B cell (primary cell): ENCODE measurements around the gene CPED1. TPM values are rescaled to one million over a fixed set of nuclear protein-coding genes. Genes with fewer than 3 reads are reported as not detected.

ENCODE experiments used
- ATAC-seq: fragments of 200-7000 bp; cut with Tn5 transposase; one replicate; pipeline ENCODE4 v1.10.0; 2021; ENCODE audit warnings: low read depth, mild to moderate bottlenecking, moderate number of reproducible peaks, moderate library complexity
- CTCF ChIA-PET: fragments of 350-600 bp; sonication (Branson Sonifier 250); formaldehyde crosslinking; loops from one replicate; lab custom pipeline; 2021; ENCODE audit warnings: antibody characterized with exemption, inconsistent platforms; lab: Charles Lee
- POLR2A ChIA-PET: fragments of 350-600 bp; sonication (Branson Sonifier 250); formaldehyde crosslinking; loops from one replicate; lab custom pipeline; 2021; ENCODE audit warnings: antibody characterized with exemption; lab: Charles Lee
- DNase-seq: peaks from one replicate; pipeline ENCODE4 v3.0.0; 2013
- H2AFZ ChIP-seq: 2 replicates; pipeline ENCODE4 v1.6.1; 2012; ENCODE audit warnings: mild to moderate bottlenecking, low read depth, low read length; ENCODE audit not compliant: insufficient read depth, poor library complexity, severe bottlenecking
- H3K27ac ChIP-seq, 2 donors: 1 replicate in 1 of 2; 2 replicates in 1 of 2; pipeline ENCODE4 v1.5.1; 2012 to 2013; ENCODE audit warnings: low read length in 2 of 2, mild to moderate bottlenecking in 2 of 2, moderate library complexity in 1 of 2
- H3K27me3 ChIP-seq, 4 experiments: fragments of 200-600 bp in 1 of 4; sonication (generic) in 1 of 4; replicated peaks in 1 of 4; 1 replicate in 2 of 4; 2 replicates in 2 of 4; pipeline versions ENCODE4 v1.6.1 to v1.7.0; 2013 to 2016; ENCODE audit warnings: low read length in 3 of 4, mild to moderate bottlenecking in 2 of 4, mixed read lengths in 1 of 4, moderate library complexity in 1 of 4; ENCODE audit not compliant: insufficient read depth in 4 of 4, control insufficient read depth in 3 of 4; ENCODE audit errors: control extremely low read depth in 1 of 4
- H3K36me3 ChIP-seq, 2 experiments: replicated peaks in 1 of 2; 1 replicate in 1 of 2; 2 replicates in 1 of 2; pipeline versions ENCODE4 v1.6.1 to v1.7.1; 2013; ENCODE audit warnings: low read length in 1 of 2; ENCODE audit not compliant: insufficient read depth in 2 of 2, control insufficient read depth in 1 of 2; ENCODE audit errors: control extremely low read depth in 1 of 2, extremely low read depth in 1 of 2
- H3K4me1 ChIP-seq, 2 donors: fragments of 200-600 bp in 1 of 2; sonication (generic) in 1 of 2; 1 replicate in 1 of 2; 2 replicates in 1 of 2; pipeline versions ENCODE4 v1.5.1 to v1.6.1; 2013 to 2017; ENCODE audit warnings: low read length in 2 of 2; ENCODE audit not compliant: control insufficient read depth in 2 of 2, insufficient read depth in 2 of 2
- H3K4me2 ChIP-seq: replicated peaks from 2 replicates; pipeline ENCODE3; 2012; ENCODE audit warnings: mild to moderate bottlenecking, low read depth, low read length; ENCODE audit not compliant: poor library complexity, severe bottlenecking
- H3K4me3 ChIP-seq, 5 experiments: fragments of 200-600 bp in 1 of 5; sonication (generic) in 1 of 5; 1 replicate in 3 of 5; 2 replicates in 2 of 5; pipeline versions ENCODE4 v1.5.1 to v1.7.0; 2011 to 2016; ENCODE audit warnings: low read length in 4 of 5, mild to moderate bottlenecking in 4 of 5, low read depth in 2 of 5, control low read depth in 1 of 5, moderate library complexity in 1 of 5; ENCODE audit not compliant: insufficient read depth in 1 of 5; ENCODE audit errors: control extremely low read depth in 1 of 5, extremely low read depth in 1 of 5
- H3K79me2 ChIP-seq: fragments of 200-600 bp; sonication (generic); one replicate; pipeline ENCODE4 v1.6.0; 2016; ENCODE audit warnings: low read length; ENCODE audit not compliant: control insufficient read depth, insufficient read depth
- H3K9ac ChIP-seq: fragments of 200-600 bp; sonication (generic); 2 replicates; pipeline ENCODE4 v1.6.1; 2017; ENCODE audit warnings: mild to moderate bottlenecking, low read length, moderate library complexity
- H3K9me3 ChIP-seq, 3 donors: one replicate each; pipeline versions ENCODE4 v1.6.1 to v1.7.1; 2013; ENCODE audit warnings: low read length in 2 of 3; ENCODE audit not compliant: control insufficient read depth in 2 of 3, insufficient read depth in 1 of 3; ENCODE audit errors: control extremely low read depth in 1 of 3
- H4K20me1 ChIP-seq: 2 replicates; pipeline ENCODE4 v1.6.0; 2012; ENCODE audit warnings: mild to moderate bottlenecking, low read length; ENCODE audit not compliant: insufficient read depth, control insufficient read depth, poor library complexity, severe bottlenecking
- H3K27ac Mint-ChIP-seq: one replicate; pipeline ENCODE4 v1.8.0; 2021; ENCODE audit warnings: mixed read lengths
- H3K27me3 Mint-ChIP-seq: one replicate; pipeline ENCODE4 v1.8.0; 2021; ENCODE audit warnings: mixed read lengths
- H3K4me1 Mint-ChIP-seq: one replicate; pipeline ENCODE4 v1.8.0; 2021; ENCODE audit warnings: mixed read lengths
- H3K4me3 Mint-ChIP-seq: one replicate; pipeline ENCODE4 v1.8.0; 2021; ENCODE audit warnings: mixed read lengths
- H3K9me3 Mint-ChIP-seq: one replicate; pipeline ENCODE4 v1.8.0; 2022; ENCODE audit warnings: mixed read lengths; ENCODE audit not compliant: insufficient read depth
- CTCF ChIP-seq: fragments of 200-600 bp; IDR thresholded peaks from one replicate; pipeline ENCODE4 v1.8.0; 2022; ENCODE audit warnings: antibody characterized with exemption, mild to moderate bottlenecking
- EZH2 ChIP-seq: IDR thresholded peaks from 2 replicates; pipeline ENCODE4 v1.6.1; 2012; ENCODE audit warnings: borderline replicate concordance, low read depth, mild to moderate bottlenecking, moderate library complexity, low read length; ENCODE audit not compliant: insufficient read depth, poor library complexity, severe bottlenecking
- WGBS: methylation state at CpG from one replicate; pipeline ENCODE4 v1.1.5; 2013; ENCODE audit warnings: missing lambda C conversion rate; ENCODE audit not compliant: insufficient coverage; 5-methylcytosine and 5-hydroxymethylcytosine counted together
- intact Hi-C: fragments of 100-400 bp; cut with micrococcal nuclease; formaldehyde crosslinking; loops from one replicate; pipeline ENCODE4 v1.10.0; 2022
- polyA plus RNA-seq: library from polyadenylated mRNA; depleted of rRNA; stranded (reverse); fragments of >200 nt; gene quantifications from 2 replicates; pipeline ENCODE4 v1.2.3, GENCODE V29; 2012
- total RNA-seq, 2 donors: library from RNA; stranded (reverse); fragments of 120-200 nt in 1 of 2; gene quantifications; 1 replicate in 1 of 2; 2 replicates in 1 of 2; pipeline versions ENCODE4 v1.2.3 to v1.2.4, GENCODE V29; 2013 to 2022

Gene CPED1
- total and polyA plus RNA-seq, 2 donors (not counting 1 experiment from before 2014, with no cell fraction given), result 0.44 to 3.8 TPM

GRCh38 chr7:120973849-120974248 is 14.7 kb upstream of the CPED1 start:
- no peak for TF ChIP-seq CTCF
- TF ChIP-seq EZH2, result no peak
- H3K4me3 Mint-ChIP-seq, result no peak overlapping the region
- H3K9me3 ChIP-seq, result no peaks in the 10 kb centered on the region

GRCh38 chr7:120979765-120980499 is 8.6 kb upstream of the CPED1 start:
- Histone ChIP-seq H3K4me1 (no peaks in the 10 kb centered on the region), H3K79me2 (no peaks in the 10 kb centered on the region), H3K4me2 (no peak overlapping the region), H2AFZ (no peak overlapping the region), H4K20me1 (no peaks in the 10 kb centered on the region), H3K9ac (no peak overlapping the region), H3K27me3 (peaks cover 0 to 4% (median 0%) of the 10 kb centered on the region in 4 experiments), H3K27ac (no peak overlapping the region), H3K4me3 (no peak overlapping the region), H3K9me3 (no peaks in the 10 kb centered on the region), H3K36me3 (peaks cover 2 to 5% of the 10 kb centered on the region in 2 experiments)
- CTCF ChIA-PET, result no interaction called here
- no peak overlapping the region for H3K4me3 Mint-ChIP-seq
- no peak overlapping the region for H3K27ac Mint-ChIP-seq
- no peak for DNase-seq
- peaks cover 5% of the 10 kb centered on the region for H3K27me3 Mint-ChIP-seq
- H3K4me1 Mint-ChIP-seq, result no peaks in the 10 kb centered on the region
- TF ChIP-seq CTCF (no peak), EZH2 (no peak)
- no peak for ATAC-seq
- POLR2A ChIA-PET, result no interaction called here
- no peaks in the 10 kb centered on the region for H3K9me3 Mint-ChIP-seq
- intact Hi-C loops, result no loop called here
- WGBS, result no CpG with 5 or more reads among the region's 1 CpG

More at GRCh38 chr7:120973849-120974248, 14.7 kb upstream of the CPED1 start:
- Mint-ChIP-seq H3K27me3 (no peaks in the 10 kb centered on the region), H3K9me3 (no peaks in the 10 kb centered on the region), H3K4me1 (no peaks in the 10 kb centered on the region), H3K27ac (no peak overlapping the region)
- peaks cover 7% of the 10 kb centered on the region for H4K20me1 ChIP-seq
- H3K27ac ChIP-seq, result no peak overlapping the region
- CTCF ChIA-PET, result interaction anchor here (1.6 kb wide), 1 partner anchor 135 kb away, joined by 4 read pairs; no protein-coding TSS in a partner anchor
- no peaks in the 10 kb centered on the region for H3K27me3 ChIP-seq
- no peak overlapping the region for H2AFZ ChIP-seq
- no peak overlapping the region for H3K9ac ChIP-seq
- ATAC-seq (no peak), DNase-seq (no peak)
- no peaks in the 10 kb centered on the region for H3K4me1 ChIP-seq
- H3K4me2 ChIP-seq, result no peak overlapping the region
- no peak overlapping the region for H3K4me3 ChIP-seq
- peaks cover 16 to 54% of the 10 kb centered on the region in 2 experiments for H3K36me3 ChIP-seq
- 100% methylated on average over 1 of the region's 1 CpG for WGBS
- H3K79me2 ChIP-seq, result no peaks in the 10 kb centered on the region
- intact Hi-C loops, result no loop called here
- POLR2A ChIA-PET, result no interaction called here
